CD4-positive, CD25-positive, alpha-beta regulatory T cell (primary cell): ENCODE data around the gene DRGX. TPM values are rescaled to one million over a fixed set of nuclear protein-coding genes. Genes with fewer than 3 reads are reported as not detected.

Source experiments
- ATAC-seq, 2 donors: fragments of 150-1000 bp; cut with Tn5 transposase; one replicate each; pipeline ENCODE4 v1.10.0; 2021; ENCODE audit warnings: low read depth in 2 of 2, moderate number of reproducible peaks in 2 of 2, moderate library complexity in 1 of 2
- DNase-seq, 3 donors: peaks; one replicate each; pipeline versions ENCODE4 v3.0.0 to v3.0.0-alpha.2; 2012 to 2022; ENCODE audit warnings: mixed read lengths in 1 of 3
- H3K27ac ChIP-seq: one replicate; pipeline ENCODE4 v1.7.0; 2013; ENCODE audit warnings: mild to moderate bottlenecking, low read length; ENCODE audit not compliant: insufficient read depth, poor library complexity, severe bottlenecking
- H3K27me3 ChIP-seq: one replicate; pipeline ENCODE4 v1.7.0; 2013; ENCODE audit warnings: low read length; ENCODE audit not compliant: control insufficient read depth, insufficient read depth
- H3K36me3 ChIP-seq: one replicate; pipeline ENCODE4 v1.7.0; 2013; ENCODE audit warnings: mild to moderate bottlenecking, low read length, moderate library complexity; ENCODE audit not compliant: control insufficient read depth, insufficient read depth
- H3K4me1 ChIP-seq: 2 replicates; pipeline ENCODE4 v1.7.0; 2013; ENCODE audit warnings: mild to moderate bottlenecking, low read length; ENCODE audit not compliant: insufficient read depth, control insufficient read depth, poor library complexity, severe bottlenecking
- H3K4me3 ChIP-seq: one replicate; pipeline ENCODE4 v1.7.0; 2013; ENCODE audit warnings: low read depth, mild to moderate bottlenecking, low read length, moderate library complexity
- H3K9me3 ChIP-seq, 2 experiments: 1 replicate in 1 of 2; 2 replicates in 1 of 2; pipeline ENCODE4 v1.7.0; 2013; ENCODE audit warnings: low read length in 2 of 2, mild to moderate bottlenecking in 1 of 2, moderate library complexity in 1 of 2; ENCODE audit not compliant: control insufficient read depth in 2 of 2
- H3K27ac Mint-ChIP-seq, 3 donors: one replicate each; pipeline ENCODE4 v1.8.0; 2020 to 2022; ENCODE audit warnings: mild to moderate bottlenecking in 3 of 3, mixed read lengths in 3 of 3, moderate library complexity in 2 of 3
- H3K27me3 Mint-ChIP-seq: one replicate; pipeline ENCODE4 v1.8.0; 2022; ENCODE audit warnings: mild to moderate bottlenecking, mixed read lengths
- H3K36me3 Mint-ChIP-seq: one replicate; pipeline ENCODE4 v1.8.0; 2020; ENCODE audit warnings: mixed read lengths
- H3K4me1 Mint-ChIP-seq, 4 donors: one replicate each; pipeline ENCODE4 v1.8.0; 2020 to 2022; ENCODE audit warnings: mixed read lengths in 4 of 4, mild to moderate bottlenecking in 1 of 4
- H3K4me3 Mint-ChIP-seq, 4 donors: one replicate each; pipeline ENCODE4 v1.8.0; 2020 to 2022; ENCODE audit warnings: mild to moderate bottlenecking in 4 of 4, mixed read lengths in 4 of 4, moderate library complexity in 3 of 4
- H3K9me3 Mint-ChIP-seq, 7 donors: one replicate each; pipeline ENCODE4 v1.8.0; 2020 to 2022; ENCODE audit warnings: mixed read lengths in 7 of 7, mild to moderate bottlenecking in 3 of 7, moderate library complexity in 2 of 7
- polyA plus RNA-seq, 4 donors: library from polyadenylated mRNA; unstranded; fragments of 300-500 nt; fragmentation: Illumina TruSeq; gene quantifications; one replicate each; pipeline ENCODE4 v1.2.3, GENCODE V29; 2021
- total RNA-seq: library from RNA; stranded (reverse); gene quantifications from one replicate; pipeline ENCODE4 v1.2.3, GENCODE V29; 2022

Gene DRGX
- total and polyA plus RNA-seq, 5 donors from 2014 or later, result not detected

- no peak for DNase-seq
- Mint-ChIP-seq H3K36me3 (no peaks in the 10 kb centered on the region), H3K4me3 (no peak overlapping the region), H3K4me1 (no peaks in the 10 kb centered on the region), H3K27ac (no peak overlapping the region), H3K9me3 (peaks cover 0 to 2% (median 0%) of the 10 kb centered on the region in 7 donors), H3K27me3 (no peaks in the 10 kb centered on the region)
- Histone ChIP-seq H3K9me3 (no peaks in the 10 kb centered on the region), H3K4me1 (no peaks in the 10 kb centered on the region), H3K27me3 (no peaks in the 10 kb centered on the region), H3K36me3 (no peaks in the 10 kb centered on the region), H3K4me3 (no peak overlapping the region), H3K27ac (no peak overlapping the region)
- no peak for ATAC-seq
Observed at GRCh38 chr10:49323896-49324270, 72.0 kb downstream of the DRGX start.

GRCh38 chr10:49323171-49323895, 72.6 kb downstream of the DRGX start:
- no peaks in the 10 kb centered on the region for H3K4me1 Mint-ChIP-seq
- H3K4me3 ChIP-seq, result no peak overlapping the region
- no peaks in the 10 kb centered on the region for H3K4me1 ChIP-seq
- no peaks in the 10 kb centered on the region for H3K27me3 ChIP-seq
- no peak overlapping the region for H3K27ac Mint-ChIP-seq
- H3K27me3 Mint-ChIP-seq, result no peaks in the 10 kb centered on the region
- ATAC-seq (no peak), DNase-seq (no peak)
- H3K9me3 ChIP-seq, result no peaks in the 10 kb centered on the region
- H3K36me3 ChIP-seq, result no peaks in the 10 kb centered on the region
- H3K9me3 Mint-ChIP-seq, result peaks cover 0 to 2% (median 0%) of the 10 kb centered on the region in 7 donors
- H3K36me3 Mint-ChIP-seq, result no peaks in the 10 kb centered on the region
- H3K4me3 Mint-ChIP-seq, result no peak overlapping the region
- no peak overlapping the region for H3K27ac ChIP-seq

GRCh38 chr10:49322371-49323170, 73.3 kb downstream of the DRGX start:
- H3K9me3 Mint-ChIP-seq, result peaks cover 0 to 2% (median 0%) of the 10 kb centered on the region in 7 donors
- no peaks in the 10 kb centered on the region for H3K27me3 Mint-ChIP-seq
- H3K27ac Mint-ChIP-seq, result no peak overlapping the region
- no peak overlapping the region for H3K27ac ChIP-seq
- H3K4me1 Mint-ChIP-seq, result no peaks in the 10 kb centered on the region
- no peak for DNase-seq
- no peaks in the 10 kb centered on the region for H3K4me1 ChIP-seq
- H3K27me3 ChIP-seq, result no peaks in the 10 kb centered on the region
- H3K9me3 ChIP-seq, result no peaks in the 10 kb centered on the region
- H3K4me3 Mint-ChIP-seq, result no peak overlapping the region
- no peak overlapping the region for H3K4me3 ChIP-seq
- no peaks in the 10 kb centered on the region for H3K36me3 Mint-ChIP-seq
- no peaks in the 10 kb centered on the region for H3K36me3 ChIP-seq
- ATAC-seq, result no peak

GRCh38 chr10:49321021-49321420, 74.9 kb downstream of the DRGX start:
- no peak overlapping the region for H3K4me3 ChIP-seq
- Mint-ChIP-seq H3K27ac (no peak overlapping the region), H3K9me3 (no peaks in the 10 kb centered on the region), H3K27me3 (no peaks in the 10 kb centered on the region), H3K4me3 (no peak overlapping the region), H3K36me3 (no peaks in the 10 kb centered on the region), H3K4me1 (no peaks in the 10 kb centered on the region)
- no peak overlapping the region for H3K27ac ChIP-seq
- DNase-seq (no peak), ATAC-seq (no peak)
- no peaks in the 10 kb centered on the region for H3K36me3 ChIP-seq
- no peaks in the 10 kb centered on the region for H3K27me3 ChIP-seq
- no peaks in the 10 kb centered on the region for H3K4me1 ChIP-seq
- H3K9me3 ChIP-seq, result no peaks in the 10 kb centered on the region

- no peaks in the 10 kb centered on the region for H3K36me3 Mint-ChIP-seq
- H3K4me3 Mint-ChIP-seq, result no peak overlapping the region
- Histone ChIP-seq H3K27ac (no peak overlapping the region), H3K4me3 (no peak overlapping the region), H3K27me3 (no peaks in the 10 kb centered on the region), H3K4me1 (no peaks in the 10 kb centered on the region), H3K36me3 (no peaks in the 10 kb centered on the region), H3K9me3 (no peaks in the 10 kb centered on the region)
- DNase-seq (no peak), ATAC-seq (no peak)
- H3K27me3 Mint-ChIP-seq, result no peaks in the 10 kb centered on the region
- H3K27ac Mint-ChIP-seq, result no peak overlapping the region
- H3K9me3 Mint-ChIP-seq, result no peaks in the 10 kb centered on the region
- H3K4me1 Mint-ChIP-seq, result no peaks in the 10 kb centered on the region
Observed at GRCh38 chr10:49320191-49320590, 75.7 kb downstream of the DRGX start.

- H3K4me1 ChIP-seq, result no peaks in the 10 kb centered on the region
- H3K4me3 Mint-ChIP-seq, result no peak overlapping the region
- H3K4me1 Mint-ChIP-seq, result no peaks in the 10 kb centered on the region
- no peaks in the 10 kb centered on the region for H3K36me3 ChIP-seq
- no peaks in the 10 kb centered on the region for H3K27me3 Mint-ChIP-seq
- no peak overlapping the region for H3K4me3 ChIP-seq
- H3K9me3 ChIP-seq, result no peaks in the 10 kb centered on the region
- no peaks in the 10 kb centered on the region for H3K9me3 Mint-ChIP-seq
- no peak overlapping the region for H3K27ac Mint-ChIP-seq
- ATAC-seq, result no peak
- H3K27ac ChIP-seq, result no peak overlapping the region
- no peaks in the 10 kb centered on the region for H3K36me3 Mint-ChIP-seq
- no peak for DNase-seq
- no peaks in the 10 kb centered on the region for H3K27me3 ChIP-seq
Observed at GRCh38 chr10:49319206-49319605, 76.7 kb downstream of the DRGX start.

- no peak overlapping the region for H3K4me3 Mint-ChIP-seq
- H3K4me1 Mint-ChIP-seq, result no peaks in the 10 kb centered on the region
- Histone ChIP-seq H3K36me3 (no peaks in the 10 kb centered on the region), H3K27ac (no peak overlapping the region), H3K27me3 (no peaks in the 10 kb centered on the region), H3K4me3 (no peak overlapping the region), H3K9me3 (no peaks in the 10 kb centered on the region), H3K4me1 (no peaks in the 10 kb centered on the region)
- no peaks in the 10 kb centered on the region for H3K27me3 Mint-ChIP-seq
- H3K36me3 Mint-ChIP-seq, result no peaks in the 10 kb centered on the region
- no peak overlapping the region for H3K27ac Mint-ChIP-seq
- no peak for ATAC-seq
- no peaks in the 10 kb centered on the region for H3K9me3 Mint-ChIP-seq
- DNase-seq, result no peak
Observed at GRCh38 chr10:49318755-49319154, 77.1 kb downstream of the DRGX start.

- Mint-ChIP-seq H3K4me3 (no peak overlapping the region), H3K4me1 (no peaks in the 10 kb centered on the region), H3K27me3 (no peaks in the 10 kb centered on the region), H3K36me3 (no peaks in the 10 kb centered on the region), H3K9me3 (no peaks in the 10 kb centered on the region), H3K27ac (peak overlapping the region in 1 of 3 donors; percentile 56)
- Histone ChIP-seq H3K4me3 (no peak overlapping the region), H3K9me3 (no peaks in the 10 kb centered on the region), H3K4me1 (no peaks in the 10 kb centered on the region), H3K27ac (no peak overlapping the region), H3K36me3 (no peaks in the 10 kb centered on the region), H3K27me3 (no peaks in the 10 kb centered on the region)
- ATAC-seq, result no peak
- no peak for DNase-seq
Observed at GRCh38 chr10:49318028-49318427, 77.9 kb downstream of the DRGX start.
